Thyroid gland (tissue), 4 donors: Measurements from ENCODE around the gene NDUFS6.

ENCODE experiments used
- CTCF ChIP-seq, 6 experiments: fragments of 200-600 bp in 3 of 6; fragments of 450-650 bp in 3 of 6; sonication (generic) in 3 of 6; IDR thresholded peaks; one replicate each; pipeline ENCODE4 v1.5.1; 2016 to 2019; ENCODE audit warnings: antibody characterized with exemption in 6 of 6, mild to moderate bottlenecking in 2 of 6, inconsistent platforms in 1 of 6, moderate library complexity in 1 of 6
- POLR2A ChIP-seq, 2 donors: fragments of 450-650 bp; IDR thresholded peaks; one replicate each; pipeline ENCODE4 v1.6.1; 2017; ENCODE audit warnings: antibody characterized with exemption in 2 of 2, mild to moderate bottlenecking in 2 of 2, moderate library complexity in 1 of 2

GRCh38 chr5:1824109-1824821, 23.1 kb downstream of the NDUFS6 start:
- TF ChIP-seq POLR2A (IDR thresholded peaks at IDR 0.05): no peak
- no peak for TF ChIP-seq CTCF (IDR thresholded peaks at IDR 0.05)
